SK-N-SH (cell line): ENCODE results near the gene MICU2. TPM values are rescaled to one million over a fixed set of nuclear protein-coding genes. Genes with fewer than 3 reads are reported as not detected.

ENCODE experiments used
- CTCF ChIA-PET: fragments of 300-600, 350-600 bp; formaldehyde crosslinking; extraction: SDS; loops from one replicate; lab custom pipeline; 2021; lab: Yijun Ruan, JAX
- POLR2A ChIA-PET: fragments of 350-600 bp; sonication (Branson Sonifier 250); formaldehyde crosslinking; extraction: SDS; loops from one replicate; lab custom pipeline; 2020; ENCODE audit warnings: antibody characterized with exemption, inconsistent platforms; lab: Yijun Ruan, JAX
- DNase-seq: peaks from one replicate; pipeline ENCODE4 v3.0.0; 2012
- H2AFZ ChIP-seq: fragments of 200-600 bp; sonication (generic); 2 replicates; pipeline ENCODE4 v1.8.1; 2016; ENCODE audit warnings: antibody characterized with exemption, mild to moderate bottlenecking, low read depth
- H3F3A ChIP-seq: fragments of 200-600 bp; sonication (generic); replicated peaks from 2 replicates; pipeline ENCODE3; 2016; ENCODE audit warnings: antibody characterized with exemption, mild to moderate bottlenecking; ENCODE audit not compliant: insufficient read depth
- H3K27ac ChIP-seq, 2 experiments: fragments of 200-500 bp in 1 of 2; fragments of 200-600 bp in 1 of 2; sonication (Bioruptor generic) in 1 of 2; sonication (generic), shearing (Covaris generic) in 1 of 2; 2 replicates each; pipeline versions ENCODE4 v1.5.1 to v1.6.1; 2014 to 2016; ENCODE audit warnings: low read depth in 2 of 2, inconsistent platforms in 1 of 2, low read length in 1 of 2, mild to moderate bottlenecking in 1 of 2, mixed read lengths in 1 of 2
- H3K27me3 ChIP-seq: fragments of 200-600 bp; sonication (generic), shearing (Covaris generic); 2 replicates; pipeline ENCODE4 v1.6.1; 2016; ENCODE audit warnings: mixed run types; ENCODE audit not compliant: insufficient read depth
- H3K36me3 ChIP-seq, 2 experiments: fragments of 200-500 bp in 1 of 2; fragments of 200-600 bp in 1 of 2; sonication (Bioruptor generic) in 1 of 2; sonication (generic) in 1 of 2; replicated peaks in 1 of 2; 2 replicates each; pipeline versions ENCODE3 to v1.5.1; 2014 to 2016; ENCODE audit warnings: low read length in 1 of 2, mild to moderate bottlenecking in 1 of 2; ENCODE audit not compliant: insufficient read depth in 2 of 2, control insufficient read depth in 1 of 2
- H3K4me1 ChIP-seq, 2 experiments: fragments of 200-500 bp in 1 of 2; fragments of 200-600 bp in 1 of 2; sonication (Bioruptor generic) in 1 of 2; sonication (generic), shearing (Covaris generic) in 1 of 2; 2 replicates each; pipeline versions ENCODE4 v1.5.1 to v1.6.1; 2014 to 2016; ENCODE audit warnings: low read depth in 1 of 2, low read length in 1 of 2, mixed run types in 1 of 2; ENCODE audit not compliant: insufficient read depth in 2 of 2, control insufficient read depth in 1 of 2
- H3K4me2 ChIP-seq: fragments of 200-600 bp; sonication (generic), shearing (Covaris generic); 2 replicates; pipeline ENCODE4 v1.6.1; 2017; ENCODE audit warnings: mixed run types
- H3K4me3 ChIP-seq, 2 experiments: fragments of 200-500 bp in 1 of 2; fragments of 200-600 bp in 1 of 2; sonication (Bioruptor generic) in 1 of 2; sonication (generic), shearing (Covaris generic) in 1 of 2; 2 replicates each; pipeline versions ENCODE4 v1.5.1 to v1.8.1; 2014 to 2016; ENCODE audit warnings: low read depth in 2 of 2, inconsistent platforms in 1 of 2, low read length in 1 of 2, mild to moderate bottlenecking in 1 of 2, mixed read lengths in 1 of 2, moderate library complexity in 1 of 2
- H3K79me2 ChIP-seq: fragments of 200-600 bp; sonication (generic); 2 replicates; pipeline ENCODE4 v1.8.1; 2017; ENCODE audit warnings: mild to moderate bottlenecking; ENCODE audit not compliant: insufficient read depth
- H3K9ac ChIP-seq: fragments of 200-600 bp; sonication (generic); 2 replicates; pipeline ENCODE4 v1.6.1; 2017; ENCODE audit warnings: mixed run types
- H3K9me2 ChIP-seq: fragments of 200-600 bp; sonication (generic); 2 replicates; pipeline ENCODE4 v1.6.1; 2017; ENCODE audit warnings: mixed run types
- H3K9me3 ChIP-seq: fragments of 200-600 bp; sonication (generic); 2 replicates; pipeline ENCODE4 v1.6.1; 2017; ENCODE audit warnings: mixed run types, mild to moderate bottlenecking, moderate library complexity
- H4K20me1 ChIP-seq: fragments of 200-600 bp; sonication (generic); 2 replicates; pipeline ENCODE4 v1.6.1; 2017; ENCODE audit warnings: mild to moderate bottlenecking, mixed run types; ENCODE audit not compliant: insufficient read depth
- CHD2 ChIP-seq: fragments of 150-350 bp; IDR thresholded peaks from 2 replicates; pipeline ENCODE4 v1.6.1; 2018; ENCODE audit warnings: low read length; ENCODE audit not compliant: partially characterized antibody
- EZH2phosphoT487 ChIP-seq: fragments of 200-600 bp; sonication (generic); IDR thresholded peaks from 2 replicates; pipeline ENCODE4 v1.6.1; 2017; ENCODE audit warnings: low read depth, mixed run types, mild to moderate bottlenecking, antibody characterized with exemption, moderate library complexity, borderline replicate concordance
- FOSL2 ChIP-seq: IDR thresholded peaks from 2 replicates; pipeline ENCODE4 v1.4.0; 2012; ENCODE audit warnings: low read depth, mild to moderate bottlenecking, moderate library complexity, borderline replicate concordance
- FOXM1 ChIP-seq: IDR thresholded peaks from 2 replicates; pipeline ENCODE4 v1.4.0; 2012; ENCODE audit warnings: low read depth, mild to moderate bottlenecking
- GATA2 ChIP-seq: sonication (generic); formaldehyde crosslinking; IDR thresholded peaks from 2 replicates; pipeline ENCODE4 v1.5.0; 2020; ENCODE audit warnings: mild to moderate bottlenecking, missing genetic modification reagents
- IRF3 ChIP-seq: fragments of 150-350 bp; IDR thresholded peaks from 2 replicates; pipeline ENCODE4 v1.6.1; 2016; ENCODE audit warnings: mild to moderate bottlenecking, low read depth, low read length
- PBX3 ChIP-seq: IDR thresholded peaks from 2 replicates; pipeline ENCODE4; 2012
- RCOR1 ChIP-seq: fragments of 150-350 bp; IDR thresholded peaks from 2 replicates; pipeline ENCODE4 v1.6.1; 2017; ENCODE audit warnings: antibody characterized with exemption, low read length
- RXRA ChIP-seq: IDR thresholded peaks from 2 replicates; pipeline ENCODE4 v1.4.0; 2012; ENCODE audit warnings: low read depth, mild to moderate bottlenecking, borderline replicate concordance
- TCF12 ChIP-seq: IDR thresholded peaks from 2 replicates; pipeline ENCODE4 v1.4.0; 2012
- TEAD4 ChIP-seq: IDR thresholded peaks from 2 replicates; pipeline ENCODE4 v1.4.0; 2012; ENCODE audit warnings: mild to moderate bottlenecking, borderline replicate concordance; ENCODE audit not compliant: insufficient read depth
- USF1 ChIP-seq: IDR thresholded peaks from 2 replicates; pipeline ENCODE4 v1.4.0; 2012; ENCODE audit warnings: low read depth, borderline replicate concordance
- USF2 ChIP-seq: fragments of 150-350 bp; IDR thresholded peaks from 2 replicates; pipeline ENCODE4 v1.6.1; 2017; ENCODE audit warnings: antibody characterized with exemption, low read length, low read depth, borderline replicate concordance
- WGBS: methylation state at CpG from one replicate; pipeline ENCODE4 v1.1.6; 2017; ENCODE audit warnings: low lambda C conversion rate; 5-methylcytosine and 5-hydroxymethylcytosine counted together
- polyA plus RNA-seq, 3 experiments: library from polyadenylated mRNA; depleted of rRNA; stranded (reverse); fragments of >200 nt; gene quantifications; 2 replicates each; pipeline ENCODE4 v1.2.3, GENCODE V29; 2012

MICU2 gene
- polyA plus RNA-seq, 1 of the 3 experiments (the other 2 are of a cell fraction): 46.4 TPM

GRCh38 chr13:21531455-21531854 lies 72.5 kb downstream of the MICU2 start:
- POLR2A ChIA-PET: no interaction called here
- no peaks in the 10 kb centered on the region for H3K27me3 ChIP-seq
- H2AFZ ChIP-seq: no peak overlapping the region
- no peaks in the 10 kb centered on the region for H3K9me3 ChIP-seq
- no peaks in the 10 kb centered on the region for H3K9me2 ChIP-seq
- 90% methylated on average over 5 of the region's 5 CpGs for WGBS
- DNase-seq: no peak
- no peaks in the 10 kb centered on the region for H4K20me1 ChIP-seq
- H3K4me2 ChIP-seq: no peak overlapping the region
- H3K4me1 ChIP-seq: peaks cover 0 to 5% of the 10 kb centered on the region in 2 experiments; a peak in 3 of 4 replicates
- peaks cover 9% of the 10 kb centered on the region for H3F3A ChIP-seq
- TF ChIP-seq USF2 (no peak), TEAD4 (no peak), EZH2phosphoT487 (no peak), TCF12 (no peak), RXRA (no peak), PBX3 (no peak), FOSL2 (no peak), IRF3 (no peak), USF1 (no peak)
- no peak overlapping the region for H3K4me3 ChIP-seq
- CTCF ChIA-PET: interaction anchor here (0.8 to 1.0 kb wide), 2 partner anchors 12 to 50 kb away, joined by 3 read pairs; no protein-coding TSS in a partner anchor
- H3K27ac ChIP-seq: no peak overlapping the region
- H3K79me2 ChIP-seq: 0 out of 2 replicates have a peak, but pooled peaks cover 5% of the 10 kb centered on the region
- no peak overlapping the region for H3K9ac ChIP-seq
- peaks cover 2 to 10% of the 10 kb centered on the region in 2 experiments for H3K36me3 ChIP-seq

- Histone ChIP-seq H3K79me2 (0 out of 2 replicates have a peak, but pooled peaks cover 5% of the 10 kb centered on the region), H3K9me2 (no peaks in the 10 kb centered on the region), H4K20me1 (no peaks in the 10 kb centered on the region), H2AFZ (no peak overlapping the region), H3K9me3 (no peaks in the 10 kb centered on the region), H3K36me3 (peaks cover 2 to 10% of the 10 kb centered on the region in 2 experiments), H3K4me2 (no peak overlapping the region), H3K4me1 (peaks cover 0 to 5% of the 10 kb centered on the region in 2 experiments; a peak in 3 of 4 replicates), H3K27me3 (no peaks in the 10 kb centered on the region), H3K4me3 (no peak overlapping the region), H3K9ac (no peak overlapping the region), H3F3A (peaks cover 9% of the 10 kb centered on the region), H3K27ac (no peak overlapping the region)
- peak; percentile 75 for DNase-seq
- CTCF ChIA-PET: interaction anchor here (1.0 kb wide), 1 partner anchor 49 kb away, joined by 3 read pairs; no protein-coding TSS in a partner anchor
- TF ChIP-seq CHD2 (peak; percentile 57), RCOR1 (peak; percentile 72), GATA2 (CRISPR knock-in tag) (peak; percentile 93), FOXM1 (no peak)
- 62% methylated on average over 8 of the region's 11 CpGs for WGBS
- POLR2A ChIA-PET: no interaction called here
Measured at GRCh38 chr13:21530656-21531055, 73.3 kb downstream of the MICU2 start.
